GM21360 (cell line): ENCODE measurements around the gene ADAP2.
"Not testable (repeated sequence)": the region's sequence is repeated elsewhere in the genome, so short reads cannot be mapped to it uniquely, and the experiment has no call there.

Source experiments
- ATAC-seq: cut with Tn5 transposase; IDR thresholded peaks from one replicate; pipeline ENCODE4 v1.9.1; 2021; ENCODE audit warnings: mild to moderate bottlenecking, moderate library complexity; ENCODE audit not compliant: unreplicated experiment

The ADAP2 gene, protein sequence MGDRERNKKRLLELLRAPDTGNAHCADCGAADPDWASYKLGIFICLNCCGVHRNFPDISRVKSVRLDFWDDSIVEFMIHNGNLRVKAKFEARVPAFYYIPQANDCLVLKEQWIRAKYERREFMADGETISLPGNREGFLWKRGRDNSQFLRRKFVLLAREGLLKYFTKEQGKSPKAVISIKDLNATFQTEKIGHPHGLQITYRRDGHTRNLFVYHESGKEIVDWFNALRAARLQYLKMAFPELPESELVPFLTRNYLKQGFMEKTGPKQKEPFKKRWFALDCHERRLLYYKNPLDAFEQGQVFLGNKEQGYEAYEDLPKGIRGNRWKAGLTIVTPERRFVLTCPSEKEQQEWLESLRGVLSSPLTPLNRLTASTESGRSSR

DNA sequence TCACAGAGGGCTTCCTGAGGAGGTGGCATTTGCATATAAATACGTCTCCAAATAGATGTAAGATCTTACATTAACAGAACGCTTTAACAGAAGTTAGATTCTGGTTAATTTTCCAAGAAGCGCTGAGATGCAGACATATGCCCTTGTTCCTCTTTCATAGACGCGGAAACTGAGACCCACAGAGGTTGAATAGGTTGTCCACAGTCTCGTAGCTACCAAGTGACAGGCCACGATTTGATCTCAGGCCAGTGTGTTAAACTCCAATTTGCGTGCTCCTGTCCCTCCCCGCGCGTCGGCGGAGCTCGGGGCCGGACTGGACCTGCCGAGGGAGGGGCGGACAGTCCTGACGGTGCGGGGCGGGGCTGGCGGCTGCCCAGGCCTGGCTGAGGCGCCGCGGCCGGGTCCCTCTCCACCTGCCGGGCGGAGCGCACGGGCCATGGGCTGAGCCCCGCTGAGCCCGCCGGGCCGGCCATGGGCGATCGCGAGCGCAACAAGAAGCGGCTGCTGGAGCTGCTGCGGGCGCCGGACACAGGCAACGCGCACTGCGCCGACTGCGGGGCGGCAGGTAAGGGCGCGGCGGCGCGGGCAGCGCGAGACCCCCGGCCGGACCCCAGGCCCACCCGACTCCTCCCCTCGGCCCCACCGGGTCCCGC is at the start of gene ADAP2:
Gene ADAP2 (plus strand): TSS at position 402 of the 653 bp plus-strand sequence. CDS start 70 bp downstream, at position 472.
- ATAC-seq, result no peak

DNA sequence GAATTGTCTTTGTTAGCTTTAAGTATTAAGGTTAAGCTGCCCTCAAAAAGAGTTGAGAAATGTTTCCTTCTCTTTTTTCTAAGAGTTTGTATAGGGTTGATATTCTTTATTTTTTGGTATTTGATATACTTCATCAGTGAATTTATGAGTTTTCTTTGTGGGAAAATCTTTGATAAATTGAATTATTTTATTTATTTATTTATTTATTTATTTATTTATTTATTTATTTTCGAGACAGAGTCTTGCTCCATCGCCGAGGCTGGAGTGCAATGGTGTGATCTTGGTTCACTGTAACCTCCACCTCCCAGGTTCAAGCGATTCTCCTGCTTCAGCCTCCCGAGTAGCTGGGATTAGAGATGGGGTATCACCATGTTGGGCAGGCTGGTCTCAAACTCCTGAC is 35.6 kb upstream of the ADAP2 start:
- no peak for ATAC-seq

DNA sequence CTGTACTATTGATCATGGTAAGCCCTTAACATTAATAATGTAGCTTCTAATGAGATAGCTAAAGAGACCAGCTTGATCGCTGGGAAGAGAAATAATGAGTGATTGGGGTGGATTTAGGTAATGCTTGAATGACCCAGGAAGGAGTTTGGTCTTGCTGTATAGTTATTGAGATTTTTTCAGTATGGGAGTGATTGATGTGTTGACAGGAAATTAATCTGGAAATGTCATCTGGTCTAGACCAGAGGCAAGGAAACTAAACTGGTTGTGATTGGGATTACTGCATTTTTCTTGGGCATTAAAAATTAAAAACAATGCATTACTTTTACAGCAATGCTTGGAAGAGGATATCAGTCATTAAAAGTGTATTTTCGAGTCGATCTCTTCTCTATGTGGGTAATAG is 27.5 kb upstream of the ADAP2 start:
- no peak for ATAC-seq

DNA sequence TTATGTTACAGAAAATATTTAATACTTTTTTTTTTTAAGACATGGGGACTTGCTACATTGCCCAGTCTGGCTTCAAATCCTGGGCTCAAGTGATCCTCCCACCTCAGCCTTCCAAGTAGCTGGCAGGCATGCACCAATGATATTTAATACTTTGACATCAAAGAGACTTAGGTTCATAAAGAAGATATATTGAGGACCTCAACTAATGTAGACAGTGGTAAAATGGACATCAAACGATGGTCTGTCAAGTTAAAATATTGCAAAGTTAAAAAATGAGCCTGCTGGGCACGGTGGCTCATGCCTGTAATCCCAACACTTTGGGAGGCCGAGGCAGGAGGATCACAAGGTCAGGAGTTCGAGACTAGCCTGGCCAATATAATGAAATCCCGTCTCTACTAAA is 24.4 kb upstream of the ADAP2 start:
- ATAC-seq, result no peak

DNA sequence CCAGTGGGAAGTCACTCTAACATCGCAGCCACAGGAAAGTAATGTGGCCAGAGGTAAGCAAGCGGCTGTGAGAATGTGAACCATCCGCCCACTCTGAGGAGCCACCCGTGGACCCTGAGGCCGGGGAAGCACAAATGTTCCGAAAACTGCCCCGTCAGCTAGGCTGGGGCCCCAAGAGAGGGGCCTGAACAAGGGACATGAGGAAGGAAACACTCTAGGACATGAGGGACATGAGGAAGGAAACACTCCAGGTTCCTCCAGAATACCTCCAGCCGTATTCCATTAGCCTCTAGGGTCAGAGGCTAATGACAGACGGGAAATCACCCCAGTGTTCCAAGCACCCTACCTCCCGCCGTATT is 16.0 kb upstream of the ADAP2 start:
- peak; percentile 18 for ATAC-seq

DNA sequence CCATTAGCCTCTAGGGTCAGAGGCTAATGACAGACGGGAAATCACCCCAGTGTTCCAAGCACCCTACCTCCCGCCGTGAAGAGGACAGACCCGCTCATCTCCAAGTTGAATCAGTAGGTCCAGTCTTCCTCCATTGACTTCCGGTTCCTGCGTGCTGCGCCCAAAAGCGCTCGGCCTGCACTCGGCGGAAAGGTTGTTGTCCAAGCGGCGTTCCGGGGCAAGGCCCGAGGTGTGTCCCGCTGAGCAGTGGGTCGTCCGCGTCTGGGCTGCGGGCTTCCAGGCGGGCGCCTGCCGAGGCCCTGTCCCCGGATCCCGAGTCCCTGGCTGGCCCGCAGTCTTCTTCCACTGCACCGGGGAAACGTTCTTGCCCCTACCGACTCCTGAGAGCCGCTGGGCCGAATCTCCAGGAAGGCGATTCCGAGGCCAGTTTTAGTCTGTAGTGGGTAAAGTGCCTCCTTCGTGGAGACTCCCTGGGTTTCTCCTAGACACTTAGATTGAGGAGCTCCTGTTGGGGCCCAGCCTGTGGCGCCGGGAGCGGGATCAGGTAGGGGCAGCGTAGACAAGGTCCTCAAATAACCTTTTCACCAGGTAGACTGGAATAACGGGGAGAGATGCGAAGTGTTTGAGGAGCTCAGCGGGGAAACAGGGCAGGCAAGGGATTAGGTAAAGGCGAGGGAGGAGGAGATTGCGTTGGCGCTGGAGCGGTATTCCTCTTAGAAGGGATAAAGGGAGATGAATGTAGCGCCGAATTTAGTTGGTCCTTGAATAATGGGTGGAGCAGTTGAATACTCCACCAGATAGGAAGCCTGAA is 15.4 kb upstream of the ADAP2 start, which contains the start of gene TEFM:
Gene TEFM (minus strand): TSS at position 138 of the 811 bp plus-strand sequence. CDS start 40 bp downstream, at position 98.
- ATAC-seq, result peak; percentile 82

DNA sequence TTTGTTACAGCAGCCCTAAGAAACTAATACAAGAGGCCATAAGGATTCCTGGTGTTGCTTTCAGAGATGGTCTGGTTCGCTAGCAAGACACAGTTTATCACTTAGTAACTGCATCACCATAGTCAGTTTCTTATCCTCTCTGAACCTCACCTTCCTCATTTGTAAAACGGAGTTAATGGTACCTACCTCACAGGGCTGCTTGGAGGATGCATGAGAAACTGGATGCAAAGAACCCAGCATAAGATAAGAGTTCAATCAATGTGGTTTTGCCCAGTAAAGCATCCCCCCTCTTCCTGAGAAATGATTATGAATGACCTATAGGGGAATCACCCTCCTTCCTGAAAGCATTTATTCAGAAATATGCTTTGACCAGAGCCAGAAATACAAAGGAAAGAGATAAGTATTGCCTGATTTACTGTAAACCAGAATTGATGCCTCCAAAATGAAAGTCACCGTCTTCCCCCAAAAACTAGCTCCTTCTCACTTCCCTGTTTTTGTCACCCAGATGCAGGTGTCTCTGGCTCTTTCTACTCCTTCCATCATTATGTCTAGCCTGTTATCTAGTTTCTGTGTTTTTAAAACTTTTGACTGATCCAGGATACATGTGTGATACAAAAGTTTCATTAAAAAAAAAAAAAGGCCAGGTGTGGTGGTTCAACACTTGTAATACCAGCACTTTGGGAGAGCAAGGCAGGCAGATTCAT is 12.9 kb upstream of the ADAP2 start:
- ATAC-seq, result no peak

DNA sequence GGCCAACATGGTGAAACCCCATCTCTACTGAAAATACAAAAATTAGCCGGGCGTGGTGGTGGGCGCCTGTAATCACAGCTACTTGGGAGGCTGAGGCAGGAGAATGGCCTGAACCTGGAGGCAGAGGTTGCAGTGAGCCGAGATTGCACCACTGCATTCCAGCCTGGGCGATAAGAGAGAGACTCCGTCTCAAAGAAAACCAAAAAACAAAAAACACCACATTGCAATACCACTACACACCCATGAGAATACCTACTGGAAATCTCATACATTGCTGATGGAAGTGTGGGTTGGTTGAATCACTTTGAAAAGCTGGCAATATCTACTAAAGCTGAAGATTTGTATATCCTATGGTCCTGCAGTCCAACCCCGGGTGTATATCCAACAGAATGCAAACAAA is 11.6 kb upstream of the ADAP2 start:
- not testable (repeated sequence) for ATAC-seq

DNA sequence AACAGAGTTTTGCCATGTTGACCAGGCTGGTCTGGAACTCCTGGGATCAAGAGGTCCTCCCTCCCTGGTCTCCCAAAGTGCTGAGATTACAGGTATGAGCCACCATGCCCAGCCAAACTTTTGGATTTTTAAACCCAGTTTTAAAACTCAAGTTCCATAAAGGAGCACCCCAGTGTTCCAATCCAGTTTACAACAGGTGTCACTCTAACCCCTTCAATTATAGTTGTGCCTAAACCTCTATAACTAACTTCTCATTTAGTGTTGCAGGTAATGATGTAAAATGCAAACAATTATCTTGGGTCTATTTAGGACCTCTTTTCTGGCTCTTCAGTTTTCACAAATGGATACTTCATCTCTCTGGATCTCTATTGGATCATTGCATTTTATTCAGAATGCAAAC is 7.8 kb upstream of the ADAP2 start:
- no peak for ATAC-seq

DNA sequence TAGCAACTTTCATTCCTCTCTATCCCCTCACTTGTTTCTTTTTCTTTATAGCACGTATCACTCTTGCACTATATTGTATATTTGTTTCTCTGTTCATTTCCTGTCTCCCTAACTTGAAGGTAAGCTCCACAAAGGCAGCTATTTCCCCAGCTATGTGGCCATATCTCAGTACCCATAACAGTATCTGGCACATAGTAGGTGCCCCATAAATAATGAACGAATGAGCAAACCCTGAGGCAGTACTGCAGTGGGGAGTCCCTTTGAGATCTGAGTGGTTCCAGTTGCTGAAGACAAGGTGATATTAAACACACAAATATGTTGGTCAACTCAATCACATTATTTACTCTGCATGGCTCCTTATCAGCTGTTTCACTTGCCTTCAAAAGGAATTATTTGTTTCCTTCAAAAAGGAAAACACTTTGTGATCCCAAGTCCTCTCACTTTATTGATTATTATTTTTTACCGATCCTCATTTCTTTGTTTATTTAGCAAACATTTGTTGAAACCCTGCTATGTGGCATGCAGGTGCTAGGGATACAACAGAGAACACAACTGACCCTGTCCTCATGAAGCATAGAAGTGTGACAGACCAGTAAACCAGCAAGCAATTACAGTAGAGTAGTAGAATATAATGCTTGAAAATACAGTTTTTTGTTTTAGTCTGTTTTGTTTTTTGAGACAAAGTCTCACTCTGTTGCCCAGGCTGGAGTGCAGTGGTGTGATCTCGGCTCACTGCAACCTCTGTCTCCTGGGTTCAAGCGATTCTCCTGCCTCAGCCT is 5.7 kb upstream of the ADAP2 start:
- ATAC-seq, result no peak

DNA sequence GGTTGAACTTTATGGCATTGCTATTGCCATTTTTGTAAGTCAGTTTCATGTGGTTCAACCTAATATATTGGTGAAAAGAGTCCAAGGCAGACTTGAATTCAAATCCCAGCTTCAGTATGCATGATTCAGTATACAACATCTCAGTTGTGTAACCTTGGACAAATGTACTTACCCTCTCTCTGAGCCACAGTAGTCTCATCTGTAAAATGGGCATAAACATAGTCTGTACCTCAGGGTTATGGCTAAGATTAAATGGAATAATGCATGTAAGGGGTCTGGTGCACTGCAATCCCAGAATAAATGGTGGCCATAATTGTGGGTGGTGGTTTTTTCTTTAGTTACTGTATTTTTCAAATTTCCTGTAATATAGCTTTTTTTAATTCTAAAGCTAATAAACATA is 4.7 kb upstream of the ADAP2 start:
- ATAC-seq, result no peak

DNA sequence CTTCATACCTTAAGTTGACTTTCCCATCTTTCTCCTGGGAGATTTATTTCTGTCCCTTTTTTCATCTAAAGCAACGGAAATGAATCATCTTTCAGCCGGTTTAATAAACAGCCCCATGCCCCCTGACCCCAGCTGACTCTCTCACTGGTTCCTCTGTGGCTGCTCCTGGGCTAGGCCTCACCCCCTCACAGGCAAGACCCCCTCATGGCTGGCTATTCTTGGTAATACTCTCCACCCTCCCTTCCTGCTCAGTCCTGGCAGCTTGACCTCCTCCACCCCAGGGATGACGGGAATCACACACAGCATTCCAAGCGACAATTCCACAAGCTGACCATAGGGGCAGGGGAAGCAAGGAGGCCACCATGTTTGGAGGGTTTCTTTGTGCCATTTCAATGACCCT is 1.5 kb upstream of the ADAP2 start:
- no peak for ATAC-seq

DNA sequence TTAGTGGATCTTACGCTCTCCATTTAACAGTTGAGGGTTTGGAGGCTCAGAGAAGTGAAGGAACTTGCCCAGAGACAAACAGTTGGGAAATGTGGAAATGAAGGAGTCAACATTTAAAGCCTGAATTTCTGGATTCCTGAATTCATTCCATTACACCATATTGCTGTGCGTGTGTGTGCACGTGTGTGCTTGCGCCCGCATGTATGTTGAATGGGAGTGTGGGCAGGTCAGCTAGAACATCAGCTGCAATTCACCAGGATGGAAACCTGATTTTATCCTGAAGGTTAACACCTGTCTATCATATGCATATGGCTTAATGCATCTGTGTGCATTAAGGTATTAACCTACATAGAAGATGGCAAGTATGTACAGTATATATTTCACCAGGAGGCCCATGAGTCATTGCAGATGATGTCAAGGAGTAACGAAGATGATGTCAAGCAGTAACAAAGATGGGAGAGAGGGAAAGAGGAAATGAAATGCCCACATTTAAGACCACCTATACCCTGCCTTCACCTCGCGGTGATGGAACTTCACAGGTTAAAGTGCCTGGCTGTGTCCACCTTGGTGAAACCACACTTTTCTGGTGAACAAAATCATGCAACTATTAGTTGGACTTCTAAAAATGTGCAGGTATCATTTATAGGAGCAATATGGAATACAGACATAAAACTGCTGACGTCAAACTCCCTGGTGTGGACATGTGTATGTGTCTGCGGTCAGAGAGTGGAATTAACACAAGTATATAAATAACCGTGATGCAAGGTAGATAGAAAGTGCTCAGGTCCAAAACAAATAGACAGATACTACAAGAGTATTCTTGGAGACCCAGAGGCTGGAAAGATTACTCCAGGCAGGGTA is 832 bp upstream of the ADAP2 start:
- no peak for ATAC-seq

DNA sequence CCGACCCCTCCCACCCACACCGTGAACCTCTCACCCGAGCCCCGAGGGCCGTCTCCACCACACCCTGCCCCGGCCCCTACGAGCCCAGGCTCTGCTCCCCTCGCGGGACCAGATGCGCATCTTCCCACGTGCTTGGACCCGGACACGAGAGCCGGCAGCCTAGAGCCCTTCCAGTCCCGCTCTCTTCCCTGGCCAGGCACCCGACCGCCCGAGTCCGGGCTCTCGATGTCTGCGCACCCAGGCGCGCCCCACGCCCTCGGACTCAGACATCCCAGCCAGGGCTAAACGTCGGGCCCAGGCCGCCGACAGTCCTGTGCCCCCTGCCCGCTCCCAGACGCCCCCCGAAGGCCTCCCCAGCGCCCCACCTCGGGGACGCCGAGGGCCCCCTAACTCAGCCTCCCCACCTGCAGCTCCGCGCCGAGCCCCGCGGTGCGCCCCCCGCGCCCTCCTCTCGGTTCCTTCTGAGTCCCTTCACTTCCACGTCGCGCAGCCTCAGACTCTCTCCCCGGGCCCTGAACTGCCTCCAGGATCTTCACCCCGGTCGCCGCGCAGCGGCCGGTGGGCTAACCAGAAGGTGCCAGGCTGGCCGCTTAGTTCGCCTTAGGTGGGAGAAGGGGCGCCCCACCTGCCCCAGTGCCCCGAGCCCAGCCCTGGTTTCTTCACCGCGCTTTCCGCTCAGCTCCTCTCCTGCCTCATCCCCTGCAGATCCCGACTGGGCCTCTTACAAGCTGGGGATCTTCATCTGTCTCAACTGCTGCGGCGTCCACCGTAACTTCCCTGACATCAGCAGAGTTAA is 688 bp downstream of the ADAP2 start:
- no peak for ATAC-seq

DNA sequence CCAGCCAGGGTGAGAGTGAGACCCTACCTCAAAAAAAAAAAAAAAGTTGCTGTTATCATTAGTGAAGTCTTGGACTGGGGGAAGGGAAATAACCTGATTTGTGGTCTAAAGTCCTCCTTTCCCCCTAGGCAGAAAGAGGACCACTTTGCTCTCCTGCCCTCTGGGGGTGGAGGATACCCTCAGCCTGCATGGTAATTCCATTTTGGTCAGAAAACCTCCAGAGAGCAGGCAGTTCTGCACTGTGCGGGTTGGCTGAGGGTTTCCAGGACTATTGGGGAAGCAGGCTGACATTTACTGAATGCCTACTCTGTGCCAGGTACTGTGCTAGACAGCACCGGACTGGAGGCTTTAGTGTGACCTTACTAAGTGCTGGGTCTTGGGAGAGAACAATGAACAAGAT is 2.6 kb downstream of the ADAP2 start:
- no peak for ATAC-seq

DNA sequence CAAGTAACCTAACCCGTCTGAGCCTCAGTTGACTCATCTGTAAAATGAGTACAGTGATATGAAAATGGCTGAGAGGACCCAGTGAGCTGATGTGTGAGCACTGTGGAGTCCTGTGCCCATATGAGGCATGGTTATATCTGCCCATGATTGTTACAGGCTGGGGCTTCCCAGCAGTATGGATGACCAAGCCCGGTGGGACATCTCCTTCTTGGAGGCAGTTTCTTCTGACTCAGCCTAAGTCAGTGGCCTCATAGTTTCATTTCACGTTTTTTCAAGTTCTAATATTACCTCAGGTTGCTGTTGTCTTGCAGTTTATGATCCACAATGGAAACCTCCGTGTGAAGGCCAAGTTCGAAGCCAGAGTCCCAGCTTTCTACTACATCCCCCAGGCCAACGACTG is 4.8 kb downstream of the ADAP2 start:
- no peak for ATAC-seq

DNA sequence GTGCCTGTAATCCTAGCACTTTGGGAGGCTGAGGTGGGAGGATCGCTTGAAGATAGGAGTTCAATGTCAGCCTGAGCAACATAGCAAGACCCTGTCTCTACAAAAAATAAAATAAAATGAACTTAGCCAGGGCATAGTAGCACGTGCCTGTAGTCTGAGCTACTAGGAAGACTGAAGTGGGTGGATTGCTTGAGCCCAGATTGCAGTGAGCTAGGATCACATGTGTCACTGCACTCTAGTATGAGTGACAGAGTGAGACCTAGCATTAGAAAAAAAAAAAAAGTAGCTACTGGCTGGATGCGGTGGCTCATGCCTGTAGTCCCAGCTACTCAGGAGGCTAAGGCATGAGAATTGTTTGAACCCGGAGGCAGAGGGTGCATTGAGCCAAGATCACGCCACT is 6.0 kb downstream of the ADAP2 start:
- no peak for ATAC-seq

DNA sequence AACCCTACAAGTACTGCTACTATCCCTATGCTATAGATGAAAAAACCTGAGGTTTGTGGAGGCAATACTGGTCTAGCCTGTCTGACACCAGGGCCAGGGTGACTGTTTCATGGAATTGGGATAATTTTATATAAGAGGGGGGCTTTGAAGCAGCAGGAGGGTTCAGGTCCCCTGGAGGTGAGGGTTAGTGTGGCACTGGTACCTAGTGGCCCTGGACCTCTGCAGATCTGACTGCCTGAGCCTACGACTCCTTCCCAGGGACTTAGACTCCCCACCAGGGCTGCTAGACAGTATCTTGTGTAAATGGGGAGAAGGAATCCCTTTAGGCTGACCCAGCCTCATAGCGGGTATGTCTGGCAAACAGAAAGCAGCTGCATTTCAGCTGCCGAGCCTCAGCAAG is 6.8 kb downstream of the ADAP2 start:
- no peak for ATAC-seq
